ENCODE results near the gene RBMS3. TPM values are rescaled to one million over a fixed set of nuclear protein-coding genes. Genes with fewer than 3 reads are reported as not detected.

Gene RBMS3
- total RNA-seq, 1 donor from 2014 or later: 47.6 TPM

DNA sequence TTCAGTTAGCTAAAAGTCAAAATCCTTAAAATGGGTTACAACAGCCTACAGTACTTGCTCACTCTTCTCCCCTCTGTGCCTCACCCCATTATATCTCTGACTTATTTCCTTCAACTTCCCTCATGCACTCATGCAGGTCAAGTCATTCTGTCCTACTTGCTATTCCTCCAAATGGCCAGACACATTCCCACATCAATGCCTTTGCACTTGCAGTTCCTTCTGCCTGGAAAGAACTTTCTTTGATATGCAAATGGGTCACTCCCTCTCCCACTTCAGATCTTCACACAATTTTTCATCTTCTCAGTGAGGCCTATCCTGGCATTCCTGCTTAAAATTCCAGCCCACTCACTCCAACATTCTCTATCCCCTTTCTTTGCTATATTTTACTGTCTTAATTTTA, 778.4 kb downstream of the RBMS3 start:
- Mint-ChIP-seq H3K27me3 (ENCODE audit: low read depth) (no peaks in the 10 kb centered on the region), H3K4me3 (ENCODE audit: unreplicated experiment) (no peak overlapping the region), H3K9me3 (ENCODE audit: low read depth) (peaks cover 2% of the 10 kb centered on the region), H3K4me1 (ENCODE audit: low read depth) (no peaks in the 10 kb centered on the region), H3K27ac (ENCODE audit: unreplicated experiment) (no peak overlapping the region), H3K36me3 (ENCODE audit: low read depth) (no peaks in the 10 kb centered on the region)
- TF ChIP-seq, protein P1, sequence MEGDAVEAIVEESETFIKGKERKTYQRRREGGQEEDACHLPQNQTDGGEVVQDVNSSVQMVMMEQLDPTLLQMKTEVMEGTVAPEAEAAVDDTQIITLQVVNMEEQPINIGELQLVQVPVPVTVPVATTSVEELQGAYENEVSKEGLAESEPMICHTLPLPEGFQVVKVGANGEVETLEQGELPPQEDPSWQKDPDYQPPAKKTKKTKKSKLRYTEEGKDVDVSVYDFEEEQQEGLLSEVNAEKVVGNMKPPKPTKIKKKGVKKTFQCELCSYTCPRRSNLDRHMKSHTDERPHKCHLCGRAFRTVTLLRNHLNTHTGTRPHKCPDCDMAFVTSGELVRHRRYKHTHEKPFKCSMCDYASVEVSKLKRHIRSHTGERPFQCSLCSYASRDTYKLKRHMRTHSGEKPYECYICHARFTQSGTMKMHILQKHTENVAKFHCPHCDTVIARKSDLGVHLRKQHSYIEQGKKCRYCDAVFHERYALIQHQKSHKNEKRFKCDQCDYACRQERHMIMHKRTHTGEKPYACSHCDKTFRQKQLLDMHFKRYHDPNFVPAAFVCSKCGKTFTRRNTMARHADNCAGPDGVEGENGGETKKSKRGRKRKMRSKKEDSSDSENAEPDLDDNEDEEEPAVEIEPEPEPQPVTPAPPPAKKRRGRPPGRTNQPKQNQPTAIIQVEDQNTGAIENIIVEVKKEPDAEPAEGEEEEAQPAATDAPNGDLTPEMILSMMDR (IDR thresholded peaks at IDR 0.05): no peak
- no peak for DNase-seq (ENCODE audit: low spot score)
